Suppressor macrophage treated with lipopolysaccharide for 4 hours (primary cell): ENCODE measurements around the gene SYNE1.

Source experiments
- DNase-seq: peaks from one replicate; pipeline ENCODE4 v3.0.0-alpha.2; 2020

SYNE1 gene

DNA sequence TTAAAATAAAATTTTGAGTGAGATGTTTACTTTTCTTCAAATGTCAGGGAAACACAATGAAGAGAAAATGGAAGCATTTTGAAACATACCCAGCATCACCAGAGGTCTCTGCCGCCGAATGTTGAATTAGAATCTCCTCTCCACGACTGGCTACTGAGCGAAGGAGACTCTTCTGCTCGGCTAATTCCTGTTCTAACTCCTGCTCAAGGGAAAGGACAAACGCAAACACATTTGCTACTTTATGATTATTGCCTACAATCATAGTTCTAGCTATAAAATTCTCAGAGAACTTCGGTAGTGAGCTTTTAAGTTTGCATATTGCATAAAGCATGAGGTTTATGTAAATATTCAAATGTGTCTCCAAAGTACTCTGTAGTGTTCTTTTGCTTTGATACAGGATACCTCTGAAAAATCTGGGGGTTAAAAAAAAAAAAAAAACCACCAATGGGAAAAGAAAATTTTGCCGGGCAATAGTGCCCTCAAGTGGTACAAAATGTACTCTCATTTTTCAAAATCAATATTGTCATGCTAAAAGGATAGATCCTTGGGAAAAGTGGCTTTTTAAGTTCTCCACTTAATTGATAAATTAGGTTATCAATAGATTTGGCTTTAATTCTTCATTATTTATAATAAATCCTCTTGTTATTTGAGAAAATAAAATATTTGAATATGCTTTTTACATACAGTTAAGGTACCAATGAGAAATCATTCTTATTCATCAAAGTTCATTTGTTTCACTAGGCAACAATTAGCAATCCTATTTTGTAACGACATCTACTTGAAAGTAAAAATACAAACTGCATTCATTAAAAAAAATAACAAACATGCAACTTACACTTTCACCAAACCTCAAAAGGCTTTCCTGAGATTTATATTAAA, 369.0 kb downstream of the SYNE1 start:
- peak; percentile 29 for DNase-seq

DNA sequence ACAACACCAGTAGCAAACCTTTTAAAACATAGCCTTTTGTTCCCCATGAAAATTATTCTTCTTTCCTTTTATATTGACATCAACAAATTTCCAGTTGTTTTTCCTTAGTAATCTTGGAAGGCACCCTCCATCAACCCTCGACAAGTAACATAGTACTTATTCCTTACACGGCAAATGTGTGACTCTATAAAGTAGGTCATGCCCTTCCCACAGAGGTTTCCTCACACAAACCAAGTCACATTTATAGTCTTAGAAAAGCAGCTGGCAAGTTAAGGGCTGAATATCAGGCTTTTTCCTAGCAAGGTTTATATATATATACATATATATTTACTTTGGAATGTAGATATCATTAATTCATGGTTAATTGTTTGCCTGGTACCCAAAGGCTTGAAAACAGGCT, 371.5 kb downstream of the SYNE1 start:
- no peak for DNase-seq

DNA sequence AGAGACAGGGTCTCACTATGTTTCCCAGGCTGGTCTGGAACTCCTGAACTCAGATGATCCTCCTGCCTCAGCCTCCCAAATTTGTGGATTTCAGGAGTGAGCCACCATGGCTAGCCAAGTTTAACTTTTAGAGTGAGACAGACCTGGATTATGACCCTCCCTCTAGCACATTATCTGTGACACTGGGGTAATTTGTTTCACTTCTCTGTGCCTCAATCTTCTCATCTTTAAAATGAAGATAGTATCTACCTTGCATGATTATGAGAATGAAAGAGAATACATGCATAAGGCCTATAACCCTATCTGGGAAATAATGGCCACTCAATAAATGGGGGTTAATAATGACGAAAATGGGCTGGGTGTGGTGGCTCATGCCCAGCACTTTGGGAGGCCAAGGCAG, 373.6 kb downstream of the SYNE1 start:
- no peak for DNase-seq

DNA sequence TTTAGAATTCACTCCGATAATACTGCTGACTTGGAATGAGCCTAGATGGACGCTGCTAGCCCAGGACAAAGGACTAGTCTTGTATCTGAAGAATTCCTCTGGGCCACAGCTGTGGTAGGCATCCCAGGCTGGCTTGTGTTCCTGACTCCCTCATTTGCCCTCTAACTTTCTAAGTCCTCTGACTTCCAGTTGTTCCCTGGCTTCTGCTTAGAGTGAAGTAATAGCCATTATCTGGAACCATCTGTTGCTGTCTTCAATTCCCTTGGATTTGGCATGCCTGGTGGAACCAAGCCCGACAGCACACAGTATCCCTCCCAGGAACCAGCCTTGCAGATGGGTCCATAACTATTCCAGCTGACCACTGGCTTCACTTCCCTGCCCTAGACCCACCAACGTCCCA, 376.0 kb downstream of the SYNE1 start:
- no peak for DNase-seq

DNA sequence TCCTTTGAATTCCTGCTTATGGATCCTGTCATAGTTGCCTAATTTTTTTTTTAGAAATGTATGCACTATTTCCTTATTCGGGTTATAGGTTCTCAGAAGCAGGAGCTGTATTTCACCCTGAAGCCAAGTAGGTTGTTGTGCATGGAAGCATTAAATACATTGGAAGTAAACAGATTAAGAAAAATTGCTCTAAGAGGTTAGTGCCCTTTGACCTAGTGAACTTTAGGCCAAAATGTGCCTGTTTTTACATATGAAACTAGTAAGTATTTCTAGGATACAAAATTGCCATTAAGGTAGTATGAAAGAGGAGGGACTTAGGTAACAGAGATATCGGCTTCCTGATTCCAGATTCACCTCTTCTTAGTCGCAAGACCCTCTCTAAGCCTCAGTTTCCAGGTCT, 377.9 kb downstream of the SYNE1 start:
- DNase-seq = no peak

DNA sequence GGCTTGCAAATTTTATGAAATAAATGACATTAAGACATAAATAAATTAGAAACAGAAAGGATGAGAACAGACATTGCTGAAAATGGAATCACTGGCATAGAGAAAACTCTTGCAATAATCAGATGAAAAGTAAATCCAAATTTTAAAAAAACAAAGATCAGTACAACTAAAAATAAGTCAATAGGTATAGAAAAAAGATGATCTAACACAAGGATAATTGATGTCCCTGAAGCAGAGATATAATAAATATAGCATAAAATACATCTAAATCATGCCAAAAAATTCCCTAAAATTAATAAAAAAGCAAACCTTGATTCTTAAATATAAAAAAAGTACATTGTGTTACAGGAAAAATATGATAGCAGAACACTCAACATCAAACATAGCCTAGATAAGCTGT, 379.6 kb downstream of the SYNE1 start:
- no peak for DNase-seq

DNA sequence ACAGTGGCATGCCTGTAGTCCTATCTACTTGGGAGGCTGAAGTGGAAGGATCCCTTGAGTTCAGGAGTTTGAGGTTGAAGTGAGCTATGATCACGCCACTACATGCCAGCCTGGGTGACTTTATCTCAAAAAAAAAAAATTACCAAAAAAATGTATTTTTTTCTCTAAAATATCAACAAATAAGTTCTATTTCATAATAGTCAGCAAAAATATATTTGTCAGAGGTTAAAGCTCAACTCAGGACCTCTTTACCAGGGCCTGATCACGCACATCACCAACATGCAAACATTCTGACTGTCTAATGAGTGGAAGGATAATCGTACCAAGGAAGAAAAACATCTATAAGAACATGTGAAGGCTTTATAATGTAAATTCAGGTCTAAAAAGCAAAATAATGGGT, 387.0 kb downstream of the SYNE1 start:
- DNase-seq = no peak

DNA sequence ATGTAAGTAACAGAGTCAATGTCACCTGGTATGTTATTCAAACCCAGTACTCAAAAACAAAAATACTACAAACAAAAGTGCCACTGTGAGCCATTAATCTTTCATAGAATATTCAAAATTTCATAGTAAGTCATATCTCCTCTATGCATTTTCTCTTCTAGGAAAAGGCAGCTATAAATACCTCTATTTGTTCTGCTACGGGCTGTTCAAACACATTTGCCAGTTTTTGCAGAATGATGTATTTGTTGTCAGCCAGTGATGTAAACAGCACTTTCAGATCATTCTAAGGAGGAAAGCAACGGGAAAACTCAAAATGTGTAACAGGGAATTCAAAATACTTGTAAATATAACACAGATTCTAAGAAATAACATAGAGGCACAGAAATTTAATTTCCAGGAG, 388.2 kb downstream of the SYNE1 start:
- DNase-seq = no peak

DNA sequence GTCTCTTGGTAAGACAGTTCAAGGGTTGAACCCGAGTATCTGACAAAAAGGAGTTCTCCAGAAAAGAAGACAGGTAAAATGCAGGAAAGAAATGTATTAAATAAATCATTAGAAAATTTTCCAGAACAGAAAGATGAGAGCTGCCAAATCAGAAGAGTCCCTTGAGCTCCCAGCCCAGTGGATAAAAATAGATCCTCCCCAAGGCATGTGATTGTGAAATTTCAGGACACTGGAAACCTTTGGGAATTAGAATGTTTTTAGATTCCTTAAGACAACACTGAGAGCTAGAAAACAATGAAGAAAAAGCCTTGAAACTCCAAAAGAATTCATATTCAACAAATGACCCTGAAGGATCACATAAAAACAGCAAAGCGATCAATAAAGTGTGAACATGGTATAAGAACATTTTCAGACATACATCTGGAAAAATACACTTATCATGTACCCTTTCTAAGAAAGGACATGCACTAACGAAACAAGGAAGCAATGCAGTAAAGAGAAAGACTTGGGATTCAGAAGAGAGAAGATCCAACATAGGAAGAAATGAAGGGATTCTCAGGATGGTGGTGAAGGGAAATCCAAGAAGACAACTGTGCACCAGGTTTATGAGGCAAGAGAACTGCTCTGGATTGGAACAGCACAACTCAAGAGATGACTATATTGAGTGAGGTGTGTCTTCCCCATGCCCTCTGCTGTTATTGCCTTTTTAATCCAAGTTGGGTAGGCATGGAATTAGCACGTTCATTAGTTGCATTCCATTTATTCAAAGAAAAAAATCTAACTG, 390.4 kb downstream of the SYNE1 start:
- no peak for DNase-seq

DNA sequence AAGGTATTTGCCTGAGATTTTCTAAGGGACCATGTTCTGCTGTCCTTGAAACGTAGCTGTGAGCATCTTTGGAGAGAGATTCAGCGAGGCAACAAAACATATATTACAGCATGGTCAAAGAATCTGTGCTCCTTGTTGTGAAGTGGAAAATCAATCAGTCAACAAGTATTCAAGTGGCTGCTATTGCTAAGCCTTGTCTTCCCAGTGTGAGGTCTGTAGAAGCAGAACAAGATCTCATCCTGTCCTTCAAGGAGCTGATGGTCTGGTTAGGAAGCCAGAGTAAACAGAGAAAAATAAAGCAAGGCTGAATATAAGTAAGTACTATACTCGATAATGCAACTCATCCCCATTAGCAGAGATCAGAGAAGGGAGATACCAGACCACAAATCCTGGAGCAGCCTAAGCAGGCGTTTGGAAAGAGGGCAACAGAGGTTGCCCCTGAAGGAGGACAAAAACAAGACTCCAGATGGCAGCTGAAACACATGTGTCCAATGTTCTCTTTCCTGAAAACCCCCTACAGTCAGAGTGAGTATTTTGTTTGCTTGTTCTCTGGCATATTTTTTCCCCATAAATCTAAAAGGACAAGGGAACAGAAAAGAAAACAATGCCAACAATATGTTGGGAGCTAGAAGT, 392.0 kb downstream of the SYNE1 start:
- DNase-seq = no peak

DNA sequence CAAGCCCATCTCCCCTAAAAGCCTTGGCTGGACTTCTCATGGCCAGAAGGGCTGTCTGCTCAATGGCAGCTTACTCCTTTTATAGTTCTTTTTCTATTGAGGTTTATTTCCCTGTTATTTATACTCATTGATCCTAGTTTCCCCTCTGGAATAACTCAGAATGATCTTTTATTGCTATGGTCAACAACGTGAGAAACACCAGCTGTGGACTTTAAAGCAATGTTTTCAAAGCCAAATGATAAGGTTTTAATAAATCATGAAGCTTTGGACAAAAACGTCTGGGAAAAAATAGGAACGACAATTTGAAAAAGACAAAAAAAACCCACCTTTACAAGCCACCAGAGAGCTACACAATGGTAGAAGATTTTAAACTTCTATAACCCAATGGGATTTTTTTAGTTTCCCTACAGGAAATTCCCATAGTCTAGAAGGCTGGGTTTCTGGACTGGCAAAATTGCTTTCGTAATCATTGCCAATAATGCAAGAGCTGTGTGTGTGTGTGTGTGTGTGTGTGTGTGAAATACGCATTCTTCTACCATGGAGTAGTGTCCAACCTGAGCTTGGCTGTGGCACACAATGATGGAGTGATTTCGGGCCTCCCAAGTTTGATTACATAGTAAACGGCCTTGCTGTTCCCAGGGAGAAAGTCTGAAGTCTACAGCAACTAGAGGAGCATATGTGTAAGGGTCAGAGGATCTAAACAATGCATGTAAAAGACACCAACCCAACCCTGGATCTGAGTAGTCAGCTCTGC, 396.0 kb downstream of the SYNE1 start:
- no peak for DNase-seq

DNA sequence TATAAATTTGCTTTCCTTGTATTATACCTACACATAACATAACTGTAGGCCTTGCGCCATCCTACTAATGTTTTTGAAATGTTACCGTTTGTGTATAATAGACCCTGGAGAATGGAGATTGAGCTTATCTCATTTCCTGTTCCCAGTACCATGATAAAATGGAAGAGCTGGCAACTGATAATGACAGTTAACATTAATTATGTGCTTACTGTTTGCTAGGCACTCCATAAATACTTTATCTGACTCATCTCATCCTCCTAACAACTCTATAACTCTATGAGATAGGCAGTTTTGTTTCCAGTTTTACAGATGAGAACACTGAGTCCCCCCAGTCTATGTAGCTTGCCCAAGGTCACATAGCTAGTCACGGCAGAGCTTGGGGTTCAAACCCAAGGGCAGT, 396.7 kb downstream of the SYNE1 start:
- no peak for DNase-seq

DNA sequence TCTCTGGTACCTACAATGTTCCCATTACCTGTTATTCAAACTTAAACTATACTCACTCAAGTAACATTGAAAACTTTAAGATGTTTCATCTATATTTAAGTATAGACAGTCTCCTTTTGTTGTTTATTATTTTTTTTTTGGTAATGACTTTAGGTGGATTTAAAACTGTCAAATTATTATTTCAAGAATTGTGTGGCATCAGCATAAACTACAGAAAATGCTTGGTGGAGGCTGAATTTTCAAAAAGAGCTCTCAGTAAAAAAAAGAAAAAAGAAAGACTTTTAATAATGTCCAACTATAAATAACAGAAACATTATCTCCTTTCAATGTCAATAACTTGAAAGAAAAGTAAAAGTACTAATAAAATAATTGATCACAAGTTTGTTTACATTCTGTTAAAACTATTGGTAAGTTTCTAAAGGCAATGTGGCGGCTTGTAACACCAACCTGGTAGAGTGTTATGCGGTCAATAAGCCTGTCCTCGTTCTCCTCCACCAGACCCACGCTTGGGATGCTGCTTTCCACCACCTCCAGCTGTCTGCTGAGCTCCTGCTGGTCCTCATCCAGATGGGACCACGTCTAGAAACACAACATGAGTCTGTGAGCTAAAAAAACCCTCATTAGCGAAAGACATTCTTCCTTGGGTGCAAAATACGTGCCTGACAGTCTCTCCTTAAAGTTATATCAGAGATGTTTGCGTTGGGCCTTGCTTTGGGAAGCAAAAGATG, 400.6 kb downstream of the SYNE1 start:
- DNase-seq = no peak

DNA sequence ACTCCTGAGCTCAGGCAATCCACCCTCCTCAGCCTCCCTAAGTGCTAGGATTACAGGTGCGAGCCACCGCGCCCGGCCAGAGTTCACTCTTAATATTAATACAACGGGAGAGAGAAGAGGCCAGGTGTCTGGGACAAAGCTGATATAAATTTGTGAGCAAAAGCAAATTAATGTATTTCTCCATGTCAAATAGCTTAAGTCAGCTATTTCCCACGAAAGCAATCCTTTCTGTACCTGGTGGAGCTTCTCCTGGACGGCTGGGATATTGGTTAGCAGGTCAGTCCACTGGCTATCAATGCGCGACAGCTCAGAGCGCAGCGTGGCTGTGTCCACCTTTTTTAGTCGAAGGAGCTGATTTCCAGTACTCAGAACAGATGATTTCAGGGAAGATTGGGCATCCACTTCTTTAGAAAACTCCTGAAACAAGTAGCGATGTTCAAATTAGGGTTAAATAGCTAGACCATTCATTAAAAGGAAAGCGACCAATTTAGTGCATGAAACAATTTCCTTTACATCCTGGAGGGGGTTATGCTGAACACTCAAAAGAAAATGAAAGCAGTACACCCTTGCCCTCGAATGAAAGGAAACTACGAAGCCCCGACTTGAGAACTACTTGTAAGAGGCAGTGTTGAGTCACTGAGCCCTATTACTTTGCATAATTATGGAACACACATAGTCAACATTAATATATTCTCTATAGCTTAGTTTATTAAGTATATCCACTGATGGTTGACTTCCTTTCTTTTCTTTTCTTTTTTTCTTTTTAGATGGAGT, 403.4 kb downstream of the SYNE1 start:
- no peak for DNase-seq

DNA sequence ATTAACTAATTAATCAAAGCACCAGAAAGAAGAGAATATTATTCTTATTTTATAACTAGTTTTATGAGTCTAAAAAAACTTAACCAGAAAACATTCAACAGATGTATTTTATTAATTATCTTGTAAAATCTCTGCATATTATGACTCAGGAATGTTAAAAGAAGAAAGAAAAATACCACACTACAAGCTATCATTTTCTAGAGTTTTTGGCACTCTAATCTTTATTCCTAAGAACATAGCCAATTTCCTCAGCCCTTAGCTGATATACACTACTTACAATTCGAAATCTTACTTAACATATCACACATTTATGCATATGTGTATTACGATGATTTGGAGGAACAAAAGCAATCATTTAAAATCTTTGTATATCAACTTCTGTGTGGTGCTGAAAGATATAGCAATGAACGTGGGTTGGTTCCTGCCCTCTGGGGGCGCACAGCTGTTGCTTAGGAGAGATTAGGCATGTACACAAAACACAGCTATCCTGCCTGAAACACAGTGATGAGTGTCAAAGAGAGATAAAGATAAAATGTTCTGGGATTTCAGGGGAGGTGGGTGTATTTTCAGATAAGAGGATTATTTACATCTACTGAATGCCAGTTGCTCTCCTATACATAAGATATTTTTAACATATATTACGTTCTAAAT, 404.5 kb downstream of the SYNE1 start:
- DNase-seq = no peak

DNA sequence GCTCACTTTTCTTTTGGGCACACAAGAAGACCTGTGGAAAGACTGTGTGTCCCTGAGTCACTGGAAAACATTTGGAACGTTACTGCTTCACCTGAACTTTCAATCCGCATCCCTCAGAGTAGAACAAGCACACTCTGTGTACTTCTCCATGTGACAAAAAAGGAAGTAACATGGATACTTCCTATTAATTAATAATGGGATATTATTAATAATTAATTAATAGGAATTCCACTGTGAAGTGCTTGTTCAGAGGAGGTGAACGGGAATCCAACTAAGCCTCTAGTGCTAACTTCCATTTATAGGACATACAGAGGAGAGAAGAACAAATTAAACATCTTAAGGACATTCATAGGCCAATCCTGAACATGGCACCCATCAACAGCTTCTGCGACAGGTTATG, 407.8 kb downstream of the SYNE1 start:
- no peak for DNase-seq

DNA sequence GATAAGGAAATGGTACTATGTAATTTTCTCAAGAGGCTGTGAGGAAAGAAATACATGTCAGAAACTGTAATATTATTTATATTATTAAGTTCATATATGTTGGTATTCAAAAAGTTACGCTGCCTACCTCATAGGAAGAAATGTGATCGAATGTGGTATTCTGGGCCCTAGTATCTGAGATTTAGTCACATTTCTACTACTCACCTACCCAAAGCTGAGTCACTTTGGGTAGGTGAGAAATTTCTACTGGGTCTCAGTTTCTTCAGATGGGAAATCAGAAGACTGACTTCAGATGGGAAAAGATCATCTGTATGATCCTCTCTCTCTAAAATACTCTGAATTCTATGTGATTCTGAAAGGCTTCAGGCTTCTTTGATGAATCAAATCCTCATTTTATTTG, 411.0 kb downstream of the SYNE1 start:
- DNase-seq = no peak

DNA sequence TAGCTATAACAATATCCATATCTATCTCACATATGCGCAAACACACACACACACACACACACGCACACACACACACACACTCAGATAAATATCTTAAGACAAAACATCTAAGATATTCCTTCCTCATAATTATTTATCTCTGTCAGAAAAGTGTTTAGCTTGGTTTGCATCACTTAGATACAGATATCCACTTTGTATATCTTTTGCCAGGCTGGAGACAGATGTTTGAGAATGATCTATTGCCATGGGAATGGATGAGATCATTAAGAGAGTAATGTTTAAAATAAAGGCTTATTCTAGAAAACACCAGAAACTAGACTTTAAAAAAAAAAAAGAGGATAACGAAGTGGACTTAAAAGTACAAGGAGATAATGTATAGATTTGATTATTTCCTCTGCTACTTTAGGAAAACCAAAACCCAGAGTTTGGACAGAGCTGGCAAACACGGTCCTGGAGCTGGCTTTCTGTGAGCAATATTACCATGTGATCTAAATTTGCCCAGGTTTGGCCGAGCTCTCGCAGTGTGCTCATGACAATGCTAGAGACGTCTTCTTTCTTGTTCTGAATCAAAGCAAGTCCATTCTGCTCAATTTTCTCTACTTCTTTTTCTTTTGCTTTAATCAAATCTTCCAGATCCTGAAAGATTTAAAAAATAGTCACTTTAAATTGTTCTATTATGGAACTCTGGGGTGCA, 411.8 kb downstream of the SYNE1 start:
- DNase-seq = no peak

DNA sequence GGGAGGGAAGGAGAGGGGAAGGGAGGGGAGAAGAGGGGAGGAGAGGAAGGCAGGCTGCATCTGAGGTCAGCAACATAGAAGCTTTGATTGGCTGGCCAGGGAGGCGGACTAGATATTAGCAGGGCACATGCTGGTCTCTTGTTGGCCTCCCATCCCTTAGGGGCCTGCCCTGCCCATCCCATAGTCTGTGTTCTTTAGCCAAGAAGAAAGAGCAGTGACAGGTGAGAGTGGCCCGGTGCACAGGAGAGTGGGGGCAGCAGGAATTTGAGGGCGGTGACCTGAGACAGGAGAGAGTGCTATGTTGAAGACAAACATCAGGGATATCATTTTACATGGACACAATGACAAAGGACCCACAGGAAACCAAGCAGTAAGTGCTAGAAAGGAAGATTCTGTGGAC, 413.5 kb downstream of the SYNE1 start:
- DNase-seq = no peak
